ENCODE data around the gene SERPINI2.

SERPINI2 gene

GRCh38 chr3:167480748-167481147 is 6.9 kb upstream of the SERPINI2 start:
- no peak for DNase-seq (ENCODE audit: low spot score)
- TF ChIP-seq, protein P1, sequence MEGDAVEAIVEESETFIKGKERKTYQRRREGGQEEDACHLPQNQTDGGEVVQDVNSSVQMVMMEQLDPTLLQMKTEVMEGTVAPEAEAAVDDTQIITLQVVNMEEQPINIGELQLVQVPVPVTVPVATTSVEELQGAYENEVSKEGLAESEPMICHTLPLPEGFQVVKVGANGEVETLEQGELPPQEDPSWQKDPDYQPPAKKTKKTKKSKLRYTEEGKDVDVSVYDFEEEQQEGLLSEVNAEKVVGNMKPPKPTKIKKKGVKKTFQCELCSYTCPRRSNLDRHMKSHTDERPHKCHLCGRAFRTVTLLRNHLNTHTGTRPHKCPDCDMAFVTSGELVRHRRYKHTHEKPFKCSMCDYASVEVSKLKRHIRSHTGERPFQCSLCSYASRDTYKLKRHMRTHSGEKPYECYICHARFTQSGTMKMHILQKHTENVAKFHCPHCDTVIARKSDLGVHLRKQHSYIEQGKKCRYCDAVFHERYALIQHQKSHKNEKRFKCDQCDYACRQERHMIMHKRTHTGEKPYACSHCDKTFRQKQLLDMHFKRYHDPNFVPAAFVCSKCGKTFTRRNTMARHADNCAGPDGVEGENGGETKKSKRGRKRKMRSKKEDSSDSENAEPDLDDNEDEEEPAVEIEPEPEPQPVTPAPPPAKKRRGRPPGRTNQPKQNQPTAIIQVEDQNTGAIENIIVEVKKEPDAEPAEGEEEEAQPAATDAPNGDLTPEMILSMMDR (IDR thresholded peaks at IDR 0.05; ENCODE audit: extremely low read depth, missing control alignments): no peak

- TF ChIP-seq, protein P1 (IDR thresholded peaks at IDR 0.05; ENCODE audit: extremely low read depth, missing control alignments): no peak
- DNase-seq (ENCODE audit: low spot score): no peak
Observed at GRCh38 chr3:167469381-167469780, 4.5 kb downstream of the SERPINI2 start.

GRCh38 chr3:167467848-167468611 is 5.8 kb downstream of the SERPINI2 start:
- DNase-seq (ENCODE audit: low spot score): no peak
- TF ChIP-seq, protein P1 (IDR thresholded peaks at IDR 0.05; ENCODE audit: extremely low read depth, missing control alignments): no peak

DNA sequence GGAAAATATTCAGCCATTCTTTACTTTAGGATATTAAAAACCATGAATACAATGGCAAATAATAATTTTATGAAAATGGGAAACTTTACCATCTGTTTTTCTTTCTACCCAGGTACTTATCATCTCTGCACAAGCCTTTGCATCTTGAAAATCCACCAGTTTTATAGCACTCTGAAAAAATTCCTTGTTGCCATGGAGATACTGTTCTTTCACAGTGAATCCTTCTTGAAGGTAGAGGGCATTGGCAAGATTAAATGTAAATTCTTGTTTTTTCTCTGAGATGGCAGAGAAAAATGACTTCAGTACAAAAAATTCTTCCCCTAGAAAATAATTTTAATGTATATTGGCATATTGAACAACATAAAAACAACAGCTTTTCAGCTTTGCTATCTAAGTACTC is 6.9 kb downstream of the SERPINI2 start:
- TF ChIP-seq, protein P1 (IDR thresholded peaks at IDR 0.05; ENCODE audit: extremely low read depth, missing control alignments): no peak
- DNase-seq (ENCODE audit: low spot score): no peak

DNA sequence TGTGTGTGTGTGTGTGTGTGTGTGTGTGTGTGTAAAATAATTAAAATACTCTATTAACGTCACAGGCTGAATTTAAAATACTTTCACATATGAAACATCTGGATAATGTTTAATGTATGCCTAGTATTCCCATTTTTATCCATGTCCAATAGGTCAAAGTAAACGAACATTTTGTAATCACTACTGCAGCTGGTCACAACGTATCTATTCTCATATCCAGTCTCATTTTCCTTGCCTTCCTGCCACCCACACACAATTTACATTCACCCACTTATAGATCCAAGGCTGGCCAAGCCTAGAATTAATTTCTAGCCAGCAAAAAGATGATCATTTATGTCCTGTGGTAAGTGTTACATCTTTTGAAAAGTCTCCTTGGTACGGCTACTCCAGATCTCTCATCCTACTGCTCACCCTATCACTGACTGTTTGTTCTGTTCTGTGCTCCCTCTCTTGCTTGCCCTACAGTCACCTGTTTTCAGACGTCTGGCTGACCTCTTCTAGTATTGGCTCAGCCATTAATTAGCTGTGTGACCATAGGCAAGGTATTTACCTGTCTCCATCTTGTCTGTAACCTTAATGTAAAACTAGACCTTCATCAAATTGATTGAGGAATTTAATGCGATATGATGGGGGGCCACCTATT is 17.6 kb downstream of the SERPINI2 start:
- no peak for DNase-seq (ENCODE audit: low spot score)
- TF ChIP-seq, protein P1 (IDR thresholded peaks at IDR 0.05; ENCODE audit: extremely low read depth, missing control alignments): no peak

GRCh38 chr3:167453815-167454214 is 20.0 kb downstream of the SERPINI2 start:
- TF ChIP-seq, protein P1 (IDR thresholded peaks at IDR 0.05; ENCODE audit: extremely low read depth, missing control alignments): no peak
- DNase-seq (ENCODE audit: low spot score): no peak

GRCh38 chr3:167451282-167451681 is 22.6 kb downstream of the SERPINI2 start:
- TF ChIP-seq, protein P1 (IDR thresholded peaks at IDR 0.05; ENCODE audit: extremely low read depth, missing control alignments): no peak
- DNase-seq (ENCODE audit: low spot score): no peak
